GM12872 (cell line): ENCODE results near the gene PRUNE1.

Experiments used
- TF ChIP-seq, protein P1 (sequence below): IDR thresholded peaks from 3 replicates; pipeline ENCODE4 v1.5.1; 2011; ENCODE audit warnings: low read depth, mild to moderate bottlenecking, low read length, moderate library complexity; ENCODE audit not compliant: insufficient read depth

Gene PRUNE1

DNA sequence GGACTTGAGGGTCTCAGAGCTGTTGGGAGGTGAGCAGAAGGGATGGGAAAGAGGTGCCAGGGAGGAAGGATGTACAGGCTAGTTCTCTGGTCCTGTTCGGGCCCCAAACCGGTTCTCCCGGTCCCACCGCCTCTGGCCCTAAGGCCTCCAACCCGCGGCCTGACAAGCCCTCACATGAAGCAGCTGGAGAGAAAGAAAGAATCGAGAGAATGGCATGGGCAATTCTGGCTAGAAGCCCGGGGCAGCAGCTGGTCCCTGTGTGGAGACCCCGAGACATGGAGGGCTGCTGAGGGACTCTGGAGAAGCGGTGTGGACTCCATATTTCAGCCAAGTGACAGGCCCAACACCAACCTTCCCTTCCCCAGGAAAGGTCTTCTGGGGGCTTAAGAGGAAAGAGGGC lies 50.4 kb downstream of the PRUNE1 start:
- TF ChIP-seq, protein P1, sequence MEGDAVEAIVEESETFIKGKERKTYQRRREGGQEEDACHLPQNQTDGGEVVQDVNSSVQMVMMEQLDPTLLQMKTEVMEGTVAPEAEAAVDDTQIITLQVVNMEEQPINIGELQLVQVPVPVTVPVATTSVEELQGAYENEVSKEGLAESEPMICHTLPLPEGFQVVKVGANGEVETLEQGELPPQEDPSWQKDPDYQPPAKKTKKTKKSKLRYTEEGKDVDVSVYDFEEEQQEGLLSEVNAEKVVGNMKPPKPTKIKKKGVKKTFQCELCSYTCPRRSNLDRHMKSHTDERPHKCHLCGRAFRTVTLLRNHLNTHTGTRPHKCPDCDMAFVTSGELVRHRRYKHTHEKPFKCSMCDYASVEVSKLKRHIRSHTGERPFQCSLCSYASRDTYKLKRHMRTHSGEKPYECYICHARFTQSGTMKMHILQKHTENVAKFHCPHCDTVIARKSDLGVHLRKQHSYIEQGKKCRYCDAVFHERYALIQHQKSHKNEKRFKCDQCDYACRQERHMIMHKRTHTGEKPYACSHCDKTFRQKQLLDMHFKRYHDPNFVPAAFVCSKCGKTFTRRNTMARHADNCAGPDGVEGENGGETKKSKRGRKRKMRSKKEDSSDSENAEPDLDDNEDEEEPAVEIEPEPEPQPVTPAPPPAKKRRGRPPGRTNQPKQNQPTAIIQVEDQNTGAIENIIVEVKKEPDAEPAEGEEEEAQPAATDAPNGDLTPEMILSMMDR: no peak

DNA sequence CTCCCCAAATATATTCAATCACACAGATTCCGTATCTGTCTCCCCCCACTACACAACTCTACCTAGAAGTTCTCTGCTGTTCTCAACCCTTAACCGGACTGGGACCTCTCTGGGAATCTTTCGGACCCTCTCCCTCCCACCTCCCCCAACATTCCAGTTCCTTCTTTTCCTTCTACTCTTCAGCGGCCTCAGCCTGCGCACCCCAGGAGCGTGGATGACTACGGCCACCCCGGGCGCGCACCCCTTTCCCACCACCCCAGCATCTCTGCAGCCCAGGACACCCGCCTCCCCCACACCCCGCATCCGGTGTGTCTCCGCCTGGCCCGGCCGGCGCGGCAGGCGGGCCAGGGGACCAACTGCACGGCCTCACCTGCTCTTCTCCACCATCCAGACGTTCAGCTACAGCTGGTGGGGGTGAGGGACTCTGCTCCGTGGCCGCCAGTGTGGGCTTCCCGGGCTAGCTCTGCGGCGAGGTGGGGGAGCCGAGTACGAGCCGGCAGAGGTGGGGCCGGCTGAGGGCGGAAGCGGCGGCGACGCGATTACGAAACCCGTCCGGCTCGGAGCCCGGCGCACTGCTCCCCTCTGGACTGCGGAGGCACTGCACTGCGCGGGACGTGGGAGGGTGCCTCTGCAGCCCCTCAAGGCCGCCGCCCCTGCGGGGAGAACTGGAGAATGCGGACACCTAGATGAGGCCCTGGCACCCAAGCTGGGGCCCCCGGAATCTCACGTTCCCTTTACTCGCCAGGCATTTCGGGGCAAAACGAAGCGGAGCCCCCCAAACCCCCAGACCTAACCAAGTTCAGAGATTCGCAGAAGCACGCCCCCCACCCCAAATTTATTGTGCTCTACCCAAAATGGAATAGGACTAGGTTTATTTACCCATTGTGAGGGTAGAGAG lies 51.1 kb downstream of the PRUNE1 start, which contains the start of gene CDC42SE1:
CDC42SE1 (minus strand) TSS at position 514 of the 898 bp plus-strand sequence. CDS start 3,892 bp downstream, outside the sequence.
- TF ChIP-seq, protein P1: peak; percentile 82

DNA sequence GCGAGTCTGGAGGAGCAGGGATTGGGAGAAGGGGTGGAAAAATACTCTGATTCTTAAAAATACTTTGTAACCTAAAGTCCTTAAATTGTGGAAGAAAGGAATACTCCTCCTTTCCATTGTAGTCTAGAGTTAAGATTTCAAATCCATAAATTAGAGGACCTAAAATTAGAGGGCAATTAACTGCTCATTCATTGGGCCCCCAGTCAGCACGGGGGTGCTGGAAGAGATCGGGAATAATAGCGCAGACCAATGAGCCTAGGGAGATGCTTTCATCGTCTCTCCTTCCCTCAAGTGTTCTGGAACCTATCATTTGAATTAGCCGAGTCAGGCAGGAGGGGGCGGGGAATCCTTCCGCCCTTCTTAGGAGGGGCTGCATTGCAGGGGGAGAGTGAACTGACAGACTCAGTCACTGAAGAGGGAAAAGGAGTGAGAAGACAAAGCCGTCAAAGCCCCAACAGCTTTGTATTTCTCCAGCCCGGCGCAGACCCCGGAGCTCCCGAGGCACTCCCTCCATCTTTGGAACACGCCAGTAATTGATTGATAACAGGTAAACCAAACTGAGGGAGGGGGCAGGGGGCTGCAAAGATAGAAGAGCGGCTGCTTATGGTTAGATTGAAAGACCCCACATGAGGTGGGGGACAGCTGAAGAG lies 51.9 kb downstream of the PRUNE1 start, which contains the start of gene MLLT11:
MLLT11 (plus strand) TSS at position 391 of the 650 bp plus-strand sequence. CDS start 6,828 bp downstream, outside the sequence.
- TF ChIP-seq, protein P1: no peak

DNA sequence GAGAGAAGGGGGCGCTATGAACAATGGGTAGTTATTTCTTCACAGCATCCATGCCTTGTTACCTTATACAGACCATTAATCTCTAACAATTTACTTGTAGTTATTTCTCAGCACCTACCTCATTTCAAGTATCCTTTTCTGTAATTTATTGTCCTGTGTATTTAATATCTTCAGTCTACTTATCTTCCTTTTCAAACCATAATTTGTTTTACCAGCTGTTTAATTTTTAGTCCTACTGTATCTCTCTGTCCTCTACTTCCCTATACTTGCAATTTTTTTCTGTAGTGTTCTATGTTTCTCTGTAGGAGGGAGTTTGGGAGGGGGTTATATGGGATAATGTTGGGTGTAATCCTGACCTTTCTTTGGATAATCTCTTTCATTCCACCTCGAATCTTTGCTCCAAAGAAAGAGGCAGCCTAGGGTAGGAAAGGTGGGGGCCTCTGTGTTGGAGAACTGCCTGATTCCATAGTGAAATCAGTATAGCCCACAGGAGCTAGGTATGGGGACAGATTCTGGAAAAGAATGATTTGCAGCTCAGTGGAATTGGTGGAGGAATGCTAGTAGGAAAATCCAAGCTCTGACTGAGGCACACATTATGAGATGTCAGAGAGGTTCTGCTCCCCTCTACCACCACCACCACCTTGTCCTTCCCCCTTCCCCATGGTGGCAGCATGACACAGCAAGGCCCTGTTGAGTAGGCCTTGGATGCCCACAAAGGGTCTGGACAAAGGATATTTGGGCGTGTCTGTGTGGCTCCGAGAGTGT lies 52.6 kb downstream of the PRUNE1 start:
- TF ChIP-seq, protein P1: no peak

DNA sequence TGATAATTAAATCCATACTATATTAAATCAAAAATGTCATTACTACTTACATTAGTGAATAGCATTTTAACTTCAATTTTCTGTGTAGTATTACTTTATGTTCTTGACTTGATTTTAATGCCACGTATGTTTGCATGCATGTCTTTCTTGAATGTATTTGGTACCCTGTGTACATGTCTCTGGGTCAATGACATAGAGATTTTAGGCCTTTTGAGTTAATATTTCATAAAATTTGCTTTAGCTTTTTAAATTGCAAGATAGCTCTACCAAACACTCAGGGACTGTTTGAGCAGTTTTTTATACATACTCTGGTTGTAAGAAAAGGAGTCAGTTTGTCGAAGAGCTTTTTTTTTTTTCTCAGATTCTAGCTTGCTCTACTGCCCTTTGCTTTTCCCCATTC lies 53.5 kb downstream of the PRUNE1 start:
- TF ChIP-seq, protein P1: no peak

DNA sequence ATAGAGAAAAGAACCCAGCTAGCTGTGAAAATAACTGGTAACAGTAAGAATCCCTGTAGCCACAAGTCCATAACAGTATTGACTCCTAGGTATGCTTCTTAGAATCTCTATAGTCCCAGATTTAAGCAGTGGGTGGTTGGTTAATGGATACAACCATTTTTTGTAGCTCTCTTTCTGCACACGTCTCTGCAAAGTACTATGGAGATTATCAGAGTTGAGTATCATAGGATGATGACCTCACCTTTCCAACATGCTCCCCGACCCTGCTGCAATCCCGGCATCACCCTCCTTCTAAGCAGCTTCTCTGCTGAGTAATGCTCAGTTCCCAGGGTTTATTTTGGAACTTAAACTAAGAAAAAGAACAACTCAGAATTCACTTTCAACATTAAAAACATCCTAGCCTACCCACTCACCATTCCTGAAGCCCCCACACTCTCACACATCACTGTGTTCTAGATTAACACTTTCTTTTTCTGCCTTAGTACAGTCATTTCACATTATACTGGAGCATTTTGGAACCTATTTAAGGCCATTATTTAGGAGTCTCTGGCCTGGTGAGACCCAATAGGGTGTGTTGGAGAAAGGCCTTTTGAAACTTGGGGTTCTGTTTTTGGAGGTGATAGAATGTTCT lies 54.6 kb downstream of the PRUNE1 start:
- TF ChIP-seq, protein P1: no peak
